Keratinocyte (primary cell): ENCODE measurements around the gene LTBP3.

ENCODE experiments used
- CTCF ChIP-seq, 3 experiments: IDR thresholded peaks in 1 of 3; conservative IDR thresholded peaks in 1 of 3; optimal IDR thresholded peaks in 1 of 3; 2 replicates in 2 of 3; 3 replicates in 1 of 3; pipeline versions ENCODE3 to v1.5.1; 2011; ENCODE audit warnings: low read length in 3 of 3, mild to moderate bottlenecking in 3 of 3, moderate library complexity in 2 of 3, control low read depth in 1 of 3, inconsistent platforms in 1 of 3; ENCODE audit not compliant: insufficient read depth in 2 of 3; ENCODE audit errors: extremely low read depth in 1 of 3
- EZH2 ChIP-seq: IDR thresholded peaks from one replicate; pipeline ENCODE4 v1.6.1; 2012; ENCODE audit warnings: inconsistent platforms, mild to moderate bottlenecking, low read length, moderate library complexity

- TF ChIP-seq CTCF (optimal IDR thresholded peaks at IDR 0.05 in 1 of 3, IDR thresholded peaks at IDR 0.05 in 1 of 3, conservative IDR thresholded peaks at IDR 0.05 in 1 of 3; ENCODE audit: extremely low read depth in 1 of 3, insufficient read depth in 2 of 3, low read length in 3 of 3) = no peak
- no peak for TF ChIP-seq EZH2
Observed at GRCh38 chr11:65546217-65546958, 11.8 kb downstream of the LTBP3 start.
